GM10248 (cell line): ENCODE data around the gene ADORA1.

Source experiments
- CTCF ChIA-PET: fragments of 300-600 bp; sonication (Branson Sonifier 250); formaldehyde crosslinking; extraction: SDS; loops from one replicate; lab custom pipeline; 2021; ENCODE audit warnings: antibody characterized with exemption; lab: Yijun Ruan, JAX
- POLR2A ChIA-PET: fragments of 350-650 bp; sonication (Branson Sonifier 250); formaldehyde crosslinking; extraction: SDS; loops from one replicate; lab custom pipeline; 2020; ENCODE audit warnings: antibody characterized with exemption; lab: Yijun Ruan, JAX
- DNase-seq: peaks from one replicate; pipeline ENCODE4 v3.0.0; 2012; ENCODE audit errors: extremely low spot score
- CTCF ChIP-seq: IDR thresholded peaks from 2 replicates; pipeline ENCODE4 v1.5.1; 2012; ENCODE audit warnings: mild to moderate bottlenecking, low read depth; ENCODE audit errors: extremely low read depth, missing control alignments, control extremely low read depth

ADORA1 gene

GRCh38 chr1:203093754-203094410 lies 33.6 kb upstream of the ADORA1 start:
- ChIA-PET POLR2A (no interaction called here), CTCF (interaction anchor here (0.9 to 1.0 kb wide), 2 partner anchors 10 to 17 kb away, joined by 3 to 4 read pairs; no protein-coding TSS in a partner anchor)
- no peak for DNase-seq
- TF ChIP-seq CTCF: no peak

GRCh38 chr1:203095061-203095690 lies 32.4 kb upstream of the ADORA1 start:
- ChIA-PET CTCF (interaction anchor here (0.9 kb wide), 1 partner anchor 15 kb away, joined by 3 read pairs; no protein-coding TSS in a partner anchor), POLR2A (no interaction called here)
- DNase-seq: no peak
- no peak for TF ChIP-seq CTCF

GRCh38 chr1:203096566-203096965 lies 31.0 kb upstream of the ADORA1 start:
- CTCF ChIA-PET: interaction anchor here (1.6 kb wide), 1 partner anchor 21 kb away, joined by 3 read pairs; no protein-coding TSS in a partner anchor
- TF ChIP-seq CTCF: no peak
- POLR2A ChIA-PET: no interaction called here
- DNase-seq: no peak

- ChIA-PET POLR2A (no interaction called here), CTCF (interaction anchor here (1.6 kb wide), 1 partner anchor 21 kb away, joined by 3 read pairs; no protein-coding TSS in a partner anchor)
- no peak for TF ChIP-seq CTCF
- DNase-seq: no peak
Measured at GRCh38 chr1:203097001-203097400, 30.5 kb upstream of the ADORA1 start.

GRCh38 chr1:203098445-203098844 lies 29.1 kb upstream of the ADORA1 start:
- CTCF ChIA-PET: interaction anchor here (1.4 to 3.7 kb wide), 2 partner anchors 14 to 19 kb away, joined by 4 to 18 read pairs; partner anchors contain the start of gene MYOG
- POLR2A ChIA-PET: no interaction called here
- TF ChIP-seq CTCF: no peak
- no peak for DNase-seq

GRCh38 chr1:203098914-203099520 lies 28.5 kb upstream of the ADORA1 start:
- ChIA-PET CTCF (interaction anchor here (1.4 to 3.7 kb wide), 2 partner anchors 14 to 19 kb away, joined by 4 to 18 read pairs; partner anchors contain the start of gene MYOG), POLR2A (no interaction called here)
- TF ChIP-seq CTCF: no peak
- no peak for DNase-seq
